GM13976 (cell line): ENCODE results near the gene NOVA1.

ENCODE experiments used
- DNase-seq: peaks from one replicate; pipeline ENCODE4 v3.0.0; 2012; ENCODE audit warnings: low spot score
- in situ Hi-C: fragments of 300-500 bp; cut with MboI; formaldehyde crosslinking; loops from one replicate; pipeline ENCODE4 v1.12.0; 2022; ENCODE audit warnings: low sequenced_read_pairs, mixed read lengths, inconsistent platforms; ENCODE audit not compliant: unreplicated experiment
- TF ChIP-seq, protein P1 (sequence below): IDR thresholded peaks from 2 replicates; pipeline ENCODE4 v1.5.1; 2012; ENCODE audit warnings: borderline replicate concordance, mild to moderate bottlenecking; ENCODE audit not compliant: insufficient read depth; ENCODE audit errors: extremely low read depth, missing control alignments, control extremely low read depth

NOVA1 gene

GRCh38 chr14:26400373-26400772 is 197.5 kb downstream of the NOVA1 start:
- TF ChIP-seq, protein P1, sequence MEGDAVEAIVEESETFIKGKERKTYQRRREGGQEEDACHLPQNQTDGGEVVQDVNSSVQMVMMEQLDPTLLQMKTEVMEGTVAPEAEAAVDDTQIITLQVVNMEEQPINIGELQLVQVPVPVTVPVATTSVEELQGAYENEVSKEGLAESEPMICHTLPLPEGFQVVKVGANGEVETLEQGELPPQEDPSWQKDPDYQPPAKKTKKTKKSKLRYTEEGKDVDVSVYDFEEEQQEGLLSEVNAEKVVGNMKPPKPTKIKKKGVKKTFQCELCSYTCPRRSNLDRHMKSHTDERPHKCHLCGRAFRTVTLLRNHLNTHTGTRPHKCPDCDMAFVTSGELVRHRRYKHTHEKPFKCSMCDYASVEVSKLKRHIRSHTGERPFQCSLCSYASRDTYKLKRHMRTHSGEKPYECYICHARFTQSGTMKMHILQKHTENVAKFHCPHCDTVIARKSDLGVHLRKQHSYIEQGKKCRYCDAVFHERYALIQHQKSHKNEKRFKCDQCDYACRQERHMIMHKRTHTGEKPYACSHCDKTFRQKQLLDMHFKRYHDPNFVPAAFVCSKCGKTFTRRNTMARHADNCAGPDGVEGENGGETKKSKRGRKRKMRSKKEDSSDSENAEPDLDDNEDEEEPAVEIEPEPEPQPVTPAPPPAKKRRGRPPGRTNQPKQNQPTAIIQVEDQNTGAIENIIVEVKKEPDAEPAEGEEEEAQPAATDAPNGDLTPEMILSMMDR = no peak
- in situ Hi-C loops = no loop called here
- DNase-seq = no peak

DNA sequence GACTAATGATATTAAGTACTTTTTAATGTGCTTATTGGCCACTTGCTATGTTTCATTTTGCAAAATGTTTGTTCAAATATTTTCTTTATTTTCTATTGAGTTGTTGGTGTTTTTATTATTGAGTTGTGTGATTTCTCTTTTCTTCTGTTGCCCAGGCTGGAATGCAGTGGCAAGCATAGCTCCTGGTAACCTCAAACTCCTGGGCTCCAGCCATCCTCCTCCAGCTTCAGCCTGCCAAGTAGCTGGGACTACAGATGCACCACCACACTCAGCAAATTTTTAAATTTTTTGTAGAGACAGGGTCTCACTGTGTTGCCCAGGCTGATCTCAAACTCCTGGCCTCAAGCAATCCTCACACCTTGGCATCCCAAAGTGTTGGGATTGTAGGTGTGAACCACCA is 199.2 kb downstream of the NOVA1 start:
- TF ChIP-seq, protein P1 = no peak
- in situ Hi-C loops = no loop called here
- no peak for DNase-seq
